HG03135 (cell line): ENCODE results near the gene FASLG.
"Not testable (repeated sequence)": the region's sequence is repeated elsewhere in the genome, so short reads cannot be mapped to it uniquely, and the experiment has no call there.

Experiments
- ATAC-seq: cut with Tn5 transposase; IDR thresholded peaks from one replicate; pipeline ENCODE4 v1.9.1; 2021; ENCODE audit warnings: mild to moderate bottlenecking, moderate library complexity; ENCODE audit not compliant: unreplicated experiment

The FASLG gene

GRCh38 chr1:172680733-172681275 is 21.9 kb downstream of the FASLG start:
- no peak for ATAC-seq

- no peak for ATAC-seq
These were observed 23.9 kb downstream of the FASLG start for GRCh38 chr1:172682812-172683211.

GRCh38 chr1:172686143-172686542 is 27.2 kb downstream of the FASLG start:
- no peak for ATAC-seq

- not testable (repeated sequence) for ATAC-seq
These were observed 29.7 kb downstream of the FASLG start for GRCh38 chr1:172688428-172689085.

- not testable (repeated sequence) for ATAC-seq
These were observed 32.0 kb downstream of the FASLG start for GRCh38 chr1:172690925-172691324.

GRCh38 chr1:172697534-172698002 is 38.7 kb downstream of the FASLG start:
- no peak for ATAC-seq

- peak; percentile 42 for ATAC-seq
These were observed 39.3 kb downstream of the FASLG start for GRCh38 chr1:172698224-172698623.

- ATAC-seq, result peak; percentile 57
These were observed 40.2 kb downstream of the FASLG start for GRCh38 chr1:172699111-172699510.

- no peak for ATAC-seq
These were observed 40.9 kb downstream of the FASLG start for GRCh38 chr1:172699695-172700227.

GRCh38 chr1:172700556-172700955 is 41.7 kb downstream of the FASLG start:
- ATAC-seq, result no peak

GRCh38 chr1:172704001-172704400 is 45.1 kb downstream of the FASLG start:
- no peak for ATAC-seq

- no peak for ATAC-seq
These were observed 45.7 kb downstream of the FASLG start for GRCh38 chr1:172704420-172705210.

- ATAC-seq, result no peak
These were observed 49.5 kb downstream of the FASLG start for GRCh38 chr1:172708452-172708851.

- no peak for ATAC-seq
These were observed 52.7 kb downstream of the FASLG start for GRCh38 chr1:172711558-172711957.

- no peak for ATAC-seq
These were observed 54.6 kb downstream of the FASLG start for GRCh38 chr1:172713466-172713865.
